Measurements from ENCODE around the gene ERCC1.

ERCC1 gene

GRCh38 chr19:45358213-45358792 is 65.4 kb downstream of the ERCC1 start:
- DNase-seq, result no peak

GRCh38 chr19:45357445-45357783 is 66.3 kb downstream of the ERCC1 start:
- no peak for DNase-seq

All from NCI-H2107 (cell line).